Activated T-helper 17 cell treated with anti-CD3 and anti-CD28 coated beads, Interleukin-2, amount 50 U/mL, for 72 hours (primary cell): ENCODE measurements around the gene FAM107B. TPM values are rescaled to one million over a fixed set of nuclear protein-coding genes. Genes with fewer than 3 reads are reported as not detected.

Experiments
- ATAC-seq: fragments of 150-1000 bp; cut with Tn5 transposase; replicated peaks from 2 replicates; pipeline ENCODE4 v1.10.0; 2021; ENCODE audit warnings: mild to moderate bottlenecking, moderate library complexity
- H3K27ac Mint-ChIP-seq: one replicate; pipeline ENCODE4 v1.8.0; 2022; ENCODE audit warnings: mixed read lengths
- H3K27me3 Mint-ChIP-seq: one replicate; pipeline ENCODE4 v1.8.0; 2022; ENCODE audit warnings: mixed read lengths
- H3K36me3 Mint-ChIP-seq: one replicate; pipeline ENCODE4 v1.8.0; 2022; ENCODE audit warnings: low read depth, mild to moderate bottlenecking, mixed read lengths
- H3K4me1 Mint-ChIP-seq: one replicate; pipeline ENCODE4 v1.8.0; 2022; ENCODE audit warnings: mixed read lengths
- H3K4me3 Mint-ChIP-seq: one replicate; pipeline ENCODE4 v1.8.0; 2022; ENCODE audit warnings: mild to moderate bottlenecking, mixed read lengths
- H3K9me3 Mint-ChIP-seq: one replicate; pipeline ENCODE4 v1.8.0; 2022; ENCODE audit warnings: mixed read lengths
- total RNA-seq, 2 donors: library from RNA; stranded (reverse); gene quantifications; one replicate each; pipeline ENCODE4 v1.2.3, GENCODE V29; 2022

The FAM107B gene
- total RNA-seq, 2 donors from 2014 or later = 143 to 188 TPM

DNA sequence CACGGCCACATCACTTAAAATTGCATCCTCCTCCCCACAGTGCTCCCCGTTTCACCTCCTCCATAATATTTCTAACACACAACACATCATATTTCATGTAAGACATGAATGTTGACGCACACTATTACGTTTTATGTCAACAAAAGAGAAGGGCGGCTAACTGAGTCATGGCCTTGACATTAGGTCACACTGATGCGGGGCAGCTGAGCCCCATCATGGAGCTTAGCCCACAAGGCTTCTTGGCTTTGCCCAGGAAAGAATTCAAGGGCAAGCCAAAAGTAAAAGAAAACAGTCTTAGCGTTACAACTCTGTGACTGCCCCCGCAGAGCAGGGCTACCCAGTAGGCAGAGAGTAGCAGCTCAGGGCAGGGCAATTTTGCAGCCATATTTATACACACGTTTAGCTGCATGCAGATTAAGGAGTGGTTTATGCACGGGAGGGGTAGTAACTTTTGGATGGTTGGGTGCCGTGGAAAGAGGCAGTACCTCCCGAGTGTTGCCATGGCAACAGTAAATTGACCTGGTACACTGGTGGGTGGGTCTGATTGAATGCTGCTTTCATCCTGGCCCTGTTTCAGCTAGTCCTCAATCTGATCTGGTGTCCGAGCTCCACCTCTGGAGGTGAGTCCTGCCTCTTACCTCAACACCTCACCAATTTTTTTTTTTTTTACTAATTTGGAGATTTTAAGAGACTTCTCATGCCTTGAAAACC lies 287.8 kb downstream of the FAM107B start:
- Mint-ChIP-seq H3K27ac (no peak overlapping the region), H3K36me3 (no peaks in the 10 kb centered on the region), H3K4me1 (no peaks in the 10 kb centered on the region), H3K9me3 (peaks cover 5% of the 10 kb centered on the region), H3K27me3 (peaks cover 38% of the 10 kb centered on the region), H3K4me3 (no peak overlapping the region)
- no peak for ATAC-seq

DNA sequence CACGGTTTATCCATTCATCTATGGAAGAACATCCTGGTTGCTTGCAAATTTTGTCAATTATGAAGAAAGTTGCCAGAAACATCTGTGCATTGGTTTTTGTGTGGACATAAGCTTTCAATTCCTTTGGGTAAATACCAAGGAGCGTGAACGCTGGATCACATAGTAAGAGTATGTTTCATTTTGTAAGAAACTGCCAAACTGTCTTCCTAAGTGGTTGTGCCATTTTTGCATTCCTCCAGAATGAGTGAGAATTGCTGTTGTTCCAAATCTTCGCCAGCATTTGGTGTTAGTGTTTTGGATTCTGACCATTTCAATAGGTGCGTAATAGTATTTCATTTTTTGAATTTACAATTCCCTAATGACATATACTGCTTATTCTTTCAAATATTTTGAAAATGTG lies 288.7 kb downstream of the FAM107B start:
- Mint-ChIP-seq H3K4me3 (no peak overlapping the region), H3K4me1 (no peaks in the 10 kb centered on the region), H3K9me3 (peaks cover 5% of the 10 kb centered on the region), H3K27me3 (peaks cover 38% of the 10 kb centered on the region), H3K27ac (no peak overlapping the region), H3K36me3 (no peaks in the 10 kb centered on the region)
- ATAC-seq = no peak

DNA sequence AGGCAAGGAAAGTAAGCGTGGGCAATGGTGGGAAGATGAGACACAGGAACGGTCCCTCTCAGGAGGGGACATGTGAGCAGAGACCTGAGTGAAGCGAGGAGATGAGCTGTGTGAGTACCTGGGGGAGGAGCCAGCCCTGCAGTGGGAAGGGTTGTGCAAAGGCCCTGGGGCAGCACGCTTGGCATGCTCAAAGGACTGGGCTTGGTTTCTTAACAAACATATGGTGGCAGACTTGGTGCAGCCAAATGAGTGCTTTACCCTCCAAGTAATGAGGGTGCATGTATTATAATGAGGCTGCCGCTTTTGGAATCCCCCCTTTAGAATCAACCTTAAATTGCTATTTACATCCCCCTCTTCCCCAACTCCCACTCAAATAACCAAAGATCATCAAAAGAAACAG lies 291.3 kb downstream of the FAM107B start:
- no peak for ATAC-seq
- Mint-ChIP-seq H3K27me3 (peaks cover 32% of the 10 kb centered on the region), H3K4me1 (no peaks in the 10 kb centered on the region), H3K36me3 (no peaks in the 10 kb centered on the region), H3K27ac (no peak overlapping the region), H3K4me3 (no peak overlapping the region), H3K9me3 (peaks cover 5% of the 10 kb centered on the region)

DNA sequence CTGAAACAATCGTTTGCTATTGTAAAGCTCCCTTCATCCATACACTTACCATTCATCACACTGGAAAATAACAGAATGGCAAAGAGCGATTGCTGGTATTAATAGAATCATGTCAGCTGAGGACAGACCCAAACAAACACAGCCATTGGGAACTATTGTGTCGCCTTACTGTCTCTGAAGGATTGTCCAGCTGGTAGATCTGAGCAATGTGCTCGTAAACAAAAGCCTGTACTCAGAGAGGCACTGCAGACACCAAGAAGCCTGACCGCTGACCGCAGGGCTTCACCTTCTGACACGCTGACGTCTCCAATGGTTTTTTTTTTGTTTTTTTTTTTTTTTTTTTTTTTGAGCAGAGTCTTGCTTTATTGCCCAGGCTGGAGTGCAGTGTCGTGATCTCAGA lies 292.9 kb downstream of the FAM107B start:
- Mint-ChIP-seq H3K27me3 (peaks cover 26% of the 10 kb centered on the region), H3K4me3 (no peak overlapping the region), H3K4me1 (no peaks in the 10 kb centered on the region), H3K9me3 (peaks cover 5% of the 10 kb centered on the region), H3K36me3 (no peaks in the 10 kb centered on the region), H3K27ac (no peak overlapping the region)
- ATAC-seq = no peak

DNA sequence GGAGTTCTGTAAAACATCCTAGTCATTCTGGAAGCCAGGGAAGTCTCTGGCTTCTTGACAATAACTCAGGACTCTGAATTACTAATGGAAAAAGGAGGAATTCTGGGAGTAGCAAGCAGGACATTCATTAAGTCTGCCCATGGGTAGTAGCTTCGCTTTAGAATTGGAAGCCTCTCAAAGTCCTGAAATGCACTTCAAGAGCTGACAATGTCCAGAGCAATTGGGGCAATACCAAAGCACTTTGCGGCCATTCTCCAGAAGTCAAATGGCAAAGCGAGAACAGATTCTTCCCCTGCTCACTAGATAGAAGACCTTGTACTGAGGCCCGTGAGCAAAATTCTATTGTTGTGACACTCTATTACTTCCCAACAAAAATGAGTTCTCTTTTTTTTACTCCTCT lies 293.7 kb downstream of the FAM107B start:
- H3K4me1 Mint-ChIP-seq = no peaks in the 10 kb centered on the region
- peaks cover 20% of the 10 kb centered on the region for H3K27me3 Mint-ChIP-seq
- peaks cover 5% of the 10 kb centered on the region for H3K9me3 Mint-ChIP-seq
- H3K4me3 Mint-ChIP-seq = no peak overlapping the region
- no peaks in the 10 kb centered on the region for H3K36me3 Mint-ChIP-seq
- ATAC-seq = no peak
- no peak overlapping the region for H3K27ac Mint-ChIP-seq

DNA sequence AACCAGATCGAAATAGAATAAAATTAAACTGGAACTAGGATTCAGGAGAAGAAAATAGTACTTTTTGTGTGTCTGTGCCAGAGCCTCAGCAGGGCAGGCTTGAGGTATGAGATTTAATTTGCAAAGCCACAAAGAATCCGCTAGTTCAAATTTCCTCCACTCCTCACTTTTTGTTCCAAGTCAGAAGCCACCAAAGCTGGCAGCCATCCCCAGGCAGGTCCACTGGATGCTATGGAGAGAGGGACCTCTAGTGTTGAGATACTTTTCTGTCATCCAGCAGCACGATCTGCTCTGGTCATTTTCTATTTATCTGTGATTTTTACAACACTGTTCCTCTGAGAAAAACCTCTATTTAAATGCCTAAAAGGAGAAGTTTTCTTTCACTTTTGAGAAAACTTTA lies 296.1 kb downstream of the FAM107B start:
- Mint-ChIP-seq H3K9me3 (no peaks in the 10 kb centered on the region), H3K4me3 (no peak overlapping the region), H3K4me1 (no peaks in the 10 kb centered on the region), H3K27ac (no peak overlapping the region), H3K27me3 (peaks cover 7% of the 10 kb centered on the region), H3K36me3 (no peaks in the 10 kb centered on the region)
- no peak for ATAC-seq

DNA sequence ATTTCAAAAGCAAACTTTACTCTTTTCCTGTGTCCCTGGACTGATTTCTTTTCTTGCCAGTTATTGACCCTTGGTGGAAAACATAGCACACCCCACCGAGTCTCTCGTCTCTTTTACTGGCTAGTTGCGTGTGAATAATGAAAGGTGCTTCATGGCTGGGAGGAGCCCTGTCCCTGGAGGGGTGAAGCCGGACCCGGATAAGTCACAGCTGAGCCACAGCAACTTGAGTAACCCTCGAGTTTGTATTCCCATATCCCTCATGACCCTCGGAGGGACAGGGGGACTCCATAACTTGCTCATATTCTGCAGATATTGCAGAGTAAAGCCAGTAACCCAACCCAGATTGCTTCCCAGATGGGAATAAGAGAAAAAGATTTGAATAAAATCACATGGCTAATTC lies 296.5 kb downstream of the FAM107B start:
- ATAC-seq = no peak
- H3K4me3 Mint-ChIP-seq = no peak overlapping the region
- no peak overlapping the region for H3K27ac Mint-ChIP-seq
- H3K27me3 Mint-ChIP-seq = peaks cover 3% of the 10 kb centered on the region
- H3K36me3 Mint-ChIP-seq = no peaks in the 10 kb centered on the region
- no peaks in the 10 kb centered on the region for H3K4me1 Mint-ChIP-seq
- no peaks in the 10 kb centered on the region for H3K9me3 Mint-ChIP-seq

DNA sequence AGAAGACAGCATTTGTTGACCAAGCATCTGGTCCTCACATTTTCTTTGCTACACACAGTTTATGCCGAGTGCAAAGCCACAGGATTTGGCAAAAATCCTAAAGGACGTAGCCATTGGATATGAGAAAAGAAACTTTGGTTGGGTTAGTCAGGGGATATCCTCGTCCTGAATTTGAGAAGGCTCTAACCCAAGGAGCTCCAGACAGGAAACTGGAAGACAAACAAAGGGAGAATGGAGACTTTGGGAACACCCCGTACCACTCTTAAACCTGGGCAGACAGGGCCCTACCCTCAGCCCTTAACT lies 297.3 kb downstream of the FAM107B start:
- Mint-ChIP-seq H3K4me3 (no peak overlapping the region), H3K36me3 (no peaks in the 10 kb centered on the region), H3K4me1 (no peaks in the 10 kb centered on the region), H3K27ac (no peak overlapping the region), H3K27me3 (peaks cover 3% of the 10 kb centered on the region), H3K9me3 (no peaks in the 10 kb centered on the region)
- no peak for ATAC-seq

DNA sequence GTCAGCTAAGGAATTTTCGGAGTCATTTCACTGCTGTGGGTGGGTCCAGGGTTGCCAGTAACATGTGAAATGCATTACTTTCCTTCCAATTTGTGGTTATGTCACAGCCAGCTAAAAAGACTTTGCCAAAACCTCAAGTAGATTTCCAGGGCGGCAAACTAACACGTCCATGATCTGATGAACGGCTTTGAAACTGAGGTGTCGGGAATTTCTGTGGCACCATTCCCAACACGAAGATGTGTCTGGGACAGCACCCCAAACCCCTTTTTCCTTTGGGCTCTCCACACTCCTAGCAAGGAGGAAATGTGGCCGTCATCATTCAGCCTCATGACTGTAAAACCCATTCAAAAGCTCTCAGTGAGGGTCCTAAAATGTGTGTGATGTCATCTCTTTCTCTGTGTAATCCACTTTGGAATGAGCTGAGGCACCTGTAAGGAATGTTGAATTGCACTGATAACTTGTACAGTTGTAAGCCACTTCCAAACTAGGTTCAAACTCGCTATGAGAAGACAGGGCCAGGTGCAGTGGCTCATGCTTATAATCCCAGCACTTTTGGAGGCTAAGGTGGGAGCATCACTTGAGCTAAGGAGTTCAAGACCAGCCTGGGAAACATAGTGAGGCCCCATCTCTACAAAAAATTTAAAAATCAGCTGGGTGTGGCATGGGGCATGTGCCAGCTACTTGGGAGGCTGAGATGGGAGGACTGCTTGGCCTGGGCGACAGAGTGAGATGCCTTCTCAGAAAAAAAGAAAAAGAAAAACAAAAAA lies 297.9 kb downstream of the FAM107B start:
- no peaks in the 10 kb centered on the region for H3K36me3 Mint-ChIP-seq
- ATAC-seq = no peak
- H3K9me3 Mint-ChIP-seq = no peaks in the 10 kb centered on the region
- peaks cover 3% of the 10 kb centered on the region for H3K27me3 Mint-ChIP-seq
- H3K4me1 Mint-ChIP-seq = no peaks in the 10 kb centered on the region
- H3K27ac Mint-ChIP-seq = no peak overlapping the region
- no peak overlapping the region for H3K4me3 Mint-ChIP-seq

DNA sequence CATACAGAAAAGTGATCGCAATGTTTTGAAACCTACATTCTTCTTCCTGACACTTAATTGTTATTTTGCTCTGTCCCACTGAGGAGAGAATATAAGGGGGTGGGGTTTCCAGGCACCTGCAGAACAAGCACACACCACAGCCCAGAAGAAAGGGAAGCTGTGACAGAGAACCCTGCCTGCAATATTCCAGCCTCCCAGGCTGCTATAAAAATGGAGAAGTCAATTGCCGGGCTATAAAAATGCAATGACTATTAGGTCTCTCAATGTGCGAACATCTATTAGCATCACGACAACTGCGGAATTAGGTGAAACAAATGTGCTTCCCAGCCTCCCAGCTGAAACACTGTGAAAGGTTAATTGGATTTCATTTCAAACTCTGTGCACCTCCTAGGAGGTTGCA lies 298.7 kb downstream of the FAM107B start:
- no peaks in the 10 kb centered on the region for H3K36me3 Mint-ChIP-seq
- no peak overlapping the region for H3K4me3 Mint-ChIP-seq
- peaks cover 3% of the 10 kb centered on the region for H3K27me3 Mint-ChIP-seq
- H3K4me1 Mint-ChIP-seq = no peaks in the 10 kb centered on the region
- ATAC-seq = no peak
- no peaks in the 10 kb centered on the region for H3K9me3 Mint-ChIP-seq
- H3K27ac Mint-ChIP-seq = no peak overlapping the region

DNA sequence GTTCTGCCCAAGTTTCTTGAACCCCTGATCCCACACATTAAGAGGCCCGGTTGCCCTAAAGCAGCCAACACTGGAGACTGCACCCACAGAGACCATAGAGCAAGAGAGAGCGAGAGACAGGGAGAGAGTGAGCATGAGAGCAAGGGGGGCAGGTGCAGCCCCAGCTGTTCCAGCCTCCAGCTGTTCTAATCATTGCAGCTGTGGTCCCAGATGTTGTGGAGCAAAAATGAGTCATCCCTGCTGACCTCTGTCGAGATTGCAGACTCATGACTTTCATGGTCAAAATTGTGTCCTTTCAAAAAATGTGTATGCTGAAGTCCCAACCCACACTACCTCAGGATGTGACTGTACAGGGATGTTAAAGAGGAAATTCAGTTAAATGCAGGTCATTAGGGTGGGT lies 300.0 kb downstream of the FAM107B start:
- ATAC-seq = no peak
- Mint-ChIP-seq H3K4me3 (no peak overlapping the region), H3K9me3 (no peaks in the 10 kb centered on the region), H3K4me1 (no peaks in the 10 kb centered on the region), H3K27me3 (peaks cover 14% of the 10 kb centered on the region), H3K36me3 (no peaks in the 10 kb centered on the region), H3K27ac (no peak overlapping the region)

DNA sequence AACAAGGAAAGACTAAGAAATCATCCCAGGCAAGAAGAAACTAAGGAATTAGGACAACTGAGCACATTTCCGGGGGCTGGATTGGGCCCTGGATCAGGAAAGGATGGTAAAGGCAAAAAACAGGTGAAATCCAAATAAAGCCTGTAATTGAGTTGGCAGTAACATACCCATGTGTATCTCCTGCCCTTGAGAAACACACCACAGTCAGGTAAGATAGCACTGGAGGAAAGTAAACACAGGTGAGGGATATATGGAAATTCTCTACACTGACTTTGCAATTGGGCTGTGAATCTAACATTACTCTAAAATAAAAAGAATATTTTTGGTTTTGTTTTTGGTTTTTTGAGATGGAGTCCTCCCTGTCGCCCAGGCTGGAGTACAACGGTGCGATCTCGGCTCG lies 303.8 kb downstream of the FAM107B start:
- Mint-ChIP-seq H3K4me1 (no peaks in the 10 kb centered on the region), H3K27me3 (peaks cover 28% of the 10 kb centered on the region), H3K36me3 (no peaks in the 10 kb centered on the region), H3K4me3 (no peak overlapping the region), H3K27ac (no peak overlapping the region), H3K9me3 (no peaks in the 10 kb centered on the region)
- ATAC-seq = no peak

DNA sequence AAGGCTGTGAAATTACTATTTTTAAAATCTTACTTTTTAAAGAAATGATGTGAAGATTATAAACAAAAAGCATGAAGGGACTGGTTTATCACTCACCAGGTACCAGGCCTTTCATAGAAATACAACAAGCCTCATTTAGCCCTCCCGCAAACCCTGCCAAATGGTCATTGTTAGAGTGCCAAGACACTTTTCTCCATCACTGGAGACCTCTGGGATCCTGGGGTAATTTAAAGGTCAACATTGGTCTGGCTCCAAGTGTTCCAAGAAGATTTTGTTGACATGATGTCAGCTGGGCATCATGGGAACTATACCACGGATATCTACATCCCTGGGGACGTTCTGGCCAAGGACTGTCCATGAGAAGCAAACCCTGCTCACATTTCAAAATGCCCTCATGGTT lies 306.0 kb downstream of the FAM107B start:
- H3K36me3 Mint-ChIP-seq = no peaks in the 10 kb centered on the region
- no peak overlapping the region for H3K27ac Mint-ChIP-seq
- ATAC-seq = no peak
- H3K4me3 Mint-ChIP-seq = no peak overlapping the region
- peaks cover 25% of the 10 kb centered on the region for H3K27me3 Mint-ChIP-seq
- H3K4me1 Mint-ChIP-seq = no peaks in the 10 kb centered on the region
- no peaks in the 10 kb centered on the region for H3K9me3 Mint-ChIP-seq
